ENCODE data around the gene CPS1. TPM values are rescaled to one million over a fixed set of nuclear protein-coding genes. Genes with fewer than 3 reads are reported as not detected.

The CPS1 gene
- total and polyA plus RNA-seq, 11 donors: 0.61 to 5.3 (median 1.8) TPM

DNA sequence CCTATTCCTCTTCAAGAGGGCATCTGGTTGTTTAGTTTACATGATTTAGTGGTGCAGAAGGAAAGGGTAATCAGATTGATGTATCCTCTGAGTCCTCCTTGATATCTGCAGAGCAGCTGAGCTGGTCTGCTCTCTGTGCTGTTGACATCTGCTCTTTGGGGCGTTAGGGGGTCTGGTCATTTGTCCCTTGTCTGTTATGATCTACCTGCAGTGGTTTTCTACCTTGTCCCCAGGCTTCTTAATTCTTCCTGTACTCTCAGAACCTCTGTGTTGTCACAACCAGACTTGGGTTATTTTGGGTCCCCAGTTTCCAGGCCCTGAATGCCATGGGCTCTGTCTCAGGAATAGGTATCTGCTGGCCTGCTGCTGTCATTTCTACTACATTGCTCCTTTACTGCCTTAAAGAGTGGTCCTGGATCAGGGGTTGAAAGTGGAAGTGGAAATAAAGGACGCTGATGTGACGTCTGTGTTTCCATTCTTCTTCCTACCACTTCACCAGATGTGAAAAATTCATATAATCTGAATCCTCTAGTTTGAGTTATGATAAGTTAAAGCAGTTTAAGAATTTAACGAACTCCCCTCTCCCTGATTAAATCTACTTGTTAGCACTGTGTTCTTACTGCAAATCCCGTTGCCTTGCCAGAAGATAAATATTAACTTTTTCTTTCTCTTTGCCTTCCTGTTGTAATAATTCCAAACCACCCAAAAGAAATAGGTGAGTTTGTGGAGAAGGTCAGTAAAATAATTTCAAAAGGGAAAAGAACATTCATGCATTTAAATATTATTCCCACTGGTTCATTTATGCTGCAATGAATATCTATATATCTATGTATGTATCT, 16.6 kb upstream of the CPS1 start:
- H3K4me1 ChIP-seq: no peaks in the 10 kb centered on the region
- H3K27me3 ChIP-seq: no peaks in the 10 kb centered on the region
- intact Hi-C loops (cut with DNase I): no loop called here
- TF ChIP-seq, protein P1, sequence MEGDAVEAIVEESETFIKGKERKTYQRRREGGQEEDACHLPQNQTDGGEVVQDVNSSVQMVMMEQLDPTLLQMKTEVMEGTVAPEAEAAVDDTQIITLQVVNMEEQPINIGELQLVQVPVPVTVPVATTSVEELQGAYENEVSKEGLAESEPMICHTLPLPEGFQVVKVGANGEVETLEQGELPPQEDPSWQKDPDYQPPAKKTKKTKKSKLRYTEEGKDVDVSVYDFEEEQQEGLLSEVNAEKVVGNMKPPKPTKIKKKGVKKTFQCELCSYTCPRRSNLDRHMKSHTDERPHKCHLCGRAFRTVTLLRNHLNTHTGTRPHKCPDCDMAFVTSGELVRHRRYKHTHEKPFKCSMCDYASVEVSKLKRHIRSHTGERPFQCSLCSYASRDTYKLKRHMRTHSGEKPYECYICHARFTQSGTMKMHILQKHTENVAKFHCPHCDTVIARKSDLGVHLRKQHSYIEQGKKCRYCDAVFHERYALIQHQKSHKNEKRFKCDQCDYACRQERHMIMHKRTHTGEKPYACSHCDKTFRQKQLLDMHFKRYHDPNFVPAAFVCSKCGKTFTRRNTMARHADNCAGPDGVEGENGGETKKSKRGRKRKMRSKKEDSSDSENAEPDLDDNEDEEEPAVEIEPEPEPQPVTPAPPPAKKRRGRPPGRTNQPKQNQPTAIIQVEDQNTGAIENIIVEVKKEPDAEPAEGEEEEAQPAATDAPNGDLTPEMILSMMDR (IDR thresholded peaks at IDR 0.05): no peak
- no peak for TF ChIP-seq POLR2A (IDR thresholded peaks at IDR 0.05)
- 67 to 75% (median 75%) methylated on average over 5 of the region's 5 CpGs for WGBS, 4 donors
- no peak for ATAC-seq
- DNase-seq: no peak
- no peak overlapping the region for H3K27ac ChIP-seq
- H3K9me3 ChIP-seq: no peaks in the 10 kb centered on the region
- H3K4me3 ChIP-seq: no peak overlapping the region
- H3K36me3 ChIP-seq: no peaks in the 10 kb centered on the region

DNA sequence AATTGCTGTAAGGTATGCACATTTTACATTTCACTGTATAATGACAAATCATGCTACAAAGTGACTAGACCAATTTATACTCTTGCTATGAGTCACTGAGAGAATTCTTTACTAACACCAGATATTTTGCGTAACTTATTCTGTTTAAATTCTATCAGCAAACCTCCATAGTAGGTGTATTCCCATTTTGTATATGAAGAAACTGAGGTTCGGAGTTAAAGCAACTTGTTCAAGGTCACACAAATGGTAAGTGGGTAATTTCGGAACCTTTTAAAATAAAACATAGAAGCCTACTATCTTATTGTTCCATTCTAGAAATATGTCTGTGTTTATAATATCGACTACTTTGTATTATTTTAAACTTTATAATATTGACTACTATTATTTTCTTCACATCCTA, 15.9 kb upstream of the CPS1 start:
- Histone ChIP-seq H3K27ac (no peak overlapping the region), H3K27me3 (no peaks in the 10 kb centered on the region), H3K36me3 (no peaks in the 10 kb centered on the region), H3K4me1 (no peaks in the 10 kb centered on the region), H3K4me3 (no peak overlapping the region), H3K9me3 (no peaks in the 10 kb centered on the region)
- intact Hi-C loops (cut with DNase I): no loop called here
- no peak for ATAC-seq
- no peak for TF ChIP-seq POLR2A (IDR thresholded peaks at IDR 0.05)
- TF ChIP-seq, protein P1 (IDR thresholded peaks at IDR 0.05): no peak
- no peak for DNase-seq
- WGBS, 4 donors: 89 to 92% (median 91%) methylated on average over 4 of the region's 4 CpGs

DNA sequence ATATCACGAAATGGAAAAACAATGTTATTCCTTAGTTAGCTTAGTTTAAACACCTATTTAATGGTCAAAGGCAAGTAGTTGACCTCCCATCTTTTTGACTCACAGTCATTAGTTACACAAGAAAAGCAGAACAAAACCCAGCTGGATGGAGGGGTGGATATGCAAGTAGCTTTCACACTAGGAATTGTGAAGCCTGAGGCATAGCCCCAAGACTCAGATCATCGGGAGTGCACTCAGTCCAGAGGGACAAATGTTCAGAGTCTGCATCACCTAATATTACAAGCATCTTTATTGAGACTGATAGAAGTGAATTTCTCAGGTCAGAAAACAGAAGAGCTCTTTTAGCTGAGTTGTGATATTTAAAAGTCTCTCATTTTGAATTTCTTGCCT, 15.5 kb upstream of the CPS1 start:
- intact Hi-C loops (cut with DNase I): no loop called here
- H3K9me3 ChIP-seq: no peaks in the 10 kb centered on the region
- H3K27me3 ChIP-seq: no peaks in the 10 kb centered on the region
- ATAC-seq (no peak), DNase-seq (no peak)
- 72 to 77% (median 72%) methylated on average over 2 of the region's 2 CpGs for WGBS, 4 donors
- no peak overlapping the region for H3K27ac ChIP-seq
- H3K4me3 ChIP-seq: no peak overlapping the region
- no peaks in the 10 kb centered on the region for H3K4me1 ChIP-seq
- H3K36me3 ChIP-seq: no peaks in the 10 kb centered on the region
- TF ChIP-seq POLR2A (IDR thresholded peaks at IDR 0.05): no peak
- TF ChIP-seq, protein P1 (IDR thresholded peaks at IDR 0.05): no peak

DNA sequence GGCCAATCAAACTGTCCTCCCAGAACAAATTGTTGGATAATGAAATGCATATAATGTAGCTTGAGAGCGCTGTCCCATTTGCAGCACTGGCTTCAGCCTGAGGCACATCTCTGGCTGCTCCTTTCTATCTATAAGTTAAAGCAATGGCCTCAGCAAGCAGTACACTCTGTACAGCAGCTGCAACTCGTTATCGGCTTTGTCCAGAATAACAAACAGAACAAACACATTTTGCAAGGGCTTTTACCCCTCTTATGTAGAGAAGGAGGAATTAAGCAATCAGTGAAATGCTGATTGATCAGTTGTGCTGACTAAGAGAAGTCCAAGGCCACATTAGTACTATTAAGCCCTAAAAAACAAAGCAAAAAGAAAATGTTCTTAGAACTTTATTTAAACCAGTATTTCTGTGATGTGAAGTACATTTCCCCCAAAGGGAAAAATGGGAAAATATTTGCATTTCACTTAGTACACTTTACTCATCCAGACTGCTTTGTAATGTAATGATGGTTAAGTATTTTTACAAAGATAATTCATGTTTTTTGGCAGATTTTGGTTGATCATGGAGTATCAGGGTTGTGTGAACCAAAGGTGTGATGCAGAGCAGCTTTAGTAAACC, 15.0 kb upstream of the CPS1 start:
- no peaks in the 10 kb centered on the region for H3K4me1 ChIP-seq
- no peaks in the 10 kb centered on the region for H3K27me3 ChIP-seq
- intact Hi-C loops (cut with DNase I): no loop called here
- no peaks in the 10 kb centered on the region for H3K36me3 ChIP-seq
- 58 to 69% (median 64%) methylated on average over 3 of the region's 3 CpGs for WGBS, 4 donors
- H3K4me3 ChIP-seq: no peak overlapping the region
- ATAC-seq: no peak
- H3K27ac ChIP-seq: no peak overlapping the region
- no peaks in the 10 kb centered on the region for H3K9me3 ChIP-seq
- no peak for DNase-seq
- no peak for TF ChIP-seq POLR2A (IDR thresholded peaks at IDR 0.05)
- TF ChIP-seq, protein P1 (IDR thresholded peaks at IDR 0.05): no peak
